ENCODE results near the gene COBL.

GRCh38 chr7:51148216-51148615 is 168.4 kb downstream of the COBL start:
- TF ChIP-seq ZNF592 (IDR thresholded peaks at IDR 0.05) (no peak), THAP12 (CRISPR knock-in tag; IDR thresholded peaks at IDR 0.05) (no peak), MEF2D (tag; conservative IDR thresholded peaks at IDR 0.05; ENCODE audit: low read depth) (no peak), EP300 (IDR thresholded peaks at IDR 0.05; ENCODE audit: low read length) (no peak), RBFOX2 (IDR thresholded peaks at IDR 0.05; ENCODE audit: low read depth, low read length) (no peak), FOS (IDR thresholded peaks at IDR 0.05; ENCODE audit: extremely low read depth, insufficient read length) (no peak), ATF2 (CRISPR knock-in tag; IDR thresholded peaks at IDR 0.05) (no peak), EZH2 (IDR thresholded peaks at IDR 0.05; ENCODE audit: borderline replicate concordance, low read depth, low read length) (no peak), EGR1 (conservative IDR thresholded peaks at IDR 0.05) (no peak), NR4A1 (CRISPR knock-in tag; IDR thresholded peaks at IDR 0.05) (no peak), NR4A1 (tag; IDR thresholded peaks at IDR 0.05) (no peak), HDGF (IDR thresholded peaks at IDR 0.05) (no peak)
